NCI-H82 (cell line): ENCODE measurements around the gene OAS1.

Experiments
- DNase-seq: peaks from one replicate; lab custom pipeline; 2025; lab: John Stamatoyannopoulos, UW

Gene OAS1

GRCh38 chr12:112906712-112907414 lies at the start of gene OAS1:
Gene OAS1 (plus strand): TSS chr12:112906962. CDS start chr12:112907040, 78 bp downstream.
- no peak for DNase-seq

GRCh38 chr12:112859291-112859690 lies 47.5 kb upstream of the OAS1 start:
- DNase-seq = no peak

DNA sequence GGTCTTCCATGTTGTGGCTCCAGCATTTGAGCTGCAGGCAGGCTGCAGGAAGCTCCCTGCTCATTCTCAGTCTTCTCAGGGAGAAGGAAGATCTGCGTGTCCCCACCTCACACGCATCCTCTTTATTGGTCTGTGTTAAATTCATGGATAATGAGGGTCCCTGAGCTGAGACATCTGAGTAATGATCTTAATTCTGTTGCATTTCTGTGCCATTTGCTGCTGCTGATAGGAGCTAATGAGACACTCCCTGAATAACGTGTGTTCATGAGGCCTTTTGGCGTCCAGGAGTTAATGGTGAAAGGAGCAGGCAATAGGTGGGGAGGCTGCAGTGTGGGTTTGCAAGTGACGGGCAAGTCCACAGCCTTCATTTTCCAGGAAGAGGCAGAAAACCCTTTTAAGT lies 46.6 kb upstream of the OAS1 start:
- no peak for DNase-seq

DNA sequence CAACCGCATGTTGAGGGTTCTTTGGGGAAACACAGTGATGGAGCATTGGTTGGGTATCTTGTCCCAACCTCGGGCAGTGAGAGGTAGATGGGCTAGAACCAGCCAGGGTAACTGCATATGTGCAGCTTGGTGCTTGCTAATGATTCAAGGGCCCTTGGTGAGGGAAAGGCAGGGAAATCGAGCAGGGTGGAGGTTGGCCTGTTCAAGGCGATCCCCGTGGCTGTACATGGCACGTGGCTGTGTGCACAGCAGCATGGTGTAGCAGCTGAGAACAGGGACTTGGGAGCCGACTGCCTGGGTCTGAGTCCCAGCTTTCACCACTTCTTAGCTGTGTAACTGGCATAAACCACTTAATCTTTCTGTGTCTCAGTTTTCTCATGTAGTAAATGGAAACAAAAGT lies 45.5 kb upstream of the OAS1 start:
- DNase-seq = no peak

DNA sequence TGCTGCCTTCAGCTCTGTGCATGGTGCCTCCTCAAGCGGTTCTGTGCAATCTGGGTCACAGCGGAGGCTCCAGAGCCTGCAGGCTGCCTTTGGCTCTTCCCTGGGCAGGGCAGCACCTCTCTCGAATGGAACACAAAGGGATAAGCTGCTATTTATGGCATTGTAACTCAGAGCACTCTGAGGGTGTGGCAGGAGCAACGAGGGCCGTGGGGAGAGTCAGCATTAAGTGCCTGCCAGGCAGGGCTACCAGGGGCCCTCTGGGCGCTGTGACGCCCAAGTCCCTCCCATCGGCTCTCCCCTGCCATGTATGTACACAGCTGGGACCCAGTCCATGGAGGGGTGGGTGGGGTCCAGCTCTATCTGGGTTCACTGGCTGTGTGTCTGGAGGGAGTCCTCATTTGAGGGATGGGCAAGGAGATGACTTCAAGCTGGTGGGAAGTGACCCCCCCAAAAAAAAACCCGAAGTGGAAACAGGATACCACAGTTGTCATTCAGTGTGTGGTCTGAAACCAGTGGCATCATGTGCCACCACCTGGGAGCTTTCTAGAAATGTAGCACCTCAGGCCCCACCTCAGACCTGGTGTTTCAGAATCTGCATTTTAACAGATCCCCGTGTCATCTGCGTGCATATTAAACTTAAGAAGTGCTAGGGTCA lies 44.0 kb upstream of the OAS1 start:
- DNase-seq = no peak

GRCh38 chr12:112868459-112869041 lies 38.2 kb upstream of the OAS1 start:
- DNase-seq = no peak

DNA sequence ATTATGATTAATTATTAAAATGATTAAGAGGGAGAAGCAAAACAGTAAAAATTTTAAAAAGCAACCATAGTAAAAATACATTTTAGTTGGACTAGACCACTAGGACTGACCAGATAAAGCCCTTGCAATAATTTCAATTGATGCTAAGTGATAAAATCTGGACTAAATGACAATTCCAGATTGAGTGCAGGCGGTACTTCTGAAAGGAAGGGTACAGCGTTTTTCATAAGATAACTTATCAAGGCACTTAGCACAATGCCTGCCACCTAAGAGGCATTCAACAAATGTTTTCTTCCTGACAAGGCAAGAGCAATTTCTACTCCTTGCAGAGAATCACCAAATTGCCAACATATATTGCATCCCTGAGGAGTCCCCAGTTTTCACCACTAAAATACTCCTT lies 37.7 kb upstream of the OAS1 start:
- DNase-seq = no peak

DNA sequence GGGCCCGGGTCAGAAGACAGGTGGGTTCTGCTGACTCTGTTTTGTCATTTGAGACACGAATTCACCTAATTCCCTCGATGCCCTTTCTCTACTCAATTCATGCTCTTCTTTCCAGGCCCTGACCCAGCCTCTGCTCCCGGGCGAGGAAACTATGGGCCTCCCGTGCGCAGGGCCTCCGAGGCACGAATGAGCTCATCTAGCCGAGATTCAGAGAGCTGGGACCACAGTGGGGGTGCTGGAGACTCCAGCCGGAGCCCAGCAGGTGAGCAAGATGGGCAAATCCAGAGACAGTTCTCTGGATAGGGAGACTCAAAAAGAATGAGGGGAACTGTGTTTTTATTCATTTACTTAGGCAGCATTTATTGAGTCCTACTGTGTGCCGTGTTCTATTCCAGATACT lies 37.0 kb upstream of the OAS1 start:
- DNase-seq = no peak

GRCh38 chr12:112870267-112870980 lies 36.3 kb upstream of the OAS1 start:
- no peak for DNase-seq

- DNase-seq = no peak
Measured at GRCh38 chr12:112875608-112876007, 31.2 kb upstream of the OAS1 start.

GRCh38 chr12:112876506-112876905 lies 30.3 kb upstream of the OAS1 start:
- DNase-seq = no peak

DNA sequence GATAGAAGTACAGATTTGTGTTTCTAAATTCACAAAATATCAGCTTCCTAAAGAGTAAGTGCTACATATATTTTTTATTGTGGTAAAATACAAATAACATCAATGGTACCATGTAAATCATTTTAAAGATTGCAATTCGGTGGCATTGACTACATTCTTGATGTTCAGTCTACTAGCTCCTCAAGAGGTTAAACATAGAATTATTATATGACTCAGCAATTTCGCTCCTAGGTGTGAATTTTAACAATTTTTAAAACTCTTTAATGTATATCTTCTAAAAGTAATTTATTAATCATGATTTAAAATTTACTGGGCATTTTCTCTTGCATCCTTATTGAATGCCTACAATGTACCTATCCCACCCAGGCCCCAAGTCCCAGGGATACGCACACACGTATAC lies 29.8 kb upstream of the OAS1 start:
- DNase-seq = no peak

GRCh38 chr12:112878488-112878887 lies 28.3 kb upstream of the OAS1 start:
- DNase-seq = no peak

- DNase-seq = no peak
Measured at GRCh38 chr12:112879191-112879705, 27.5 kb upstream of the OAS1 start.

DNA sequence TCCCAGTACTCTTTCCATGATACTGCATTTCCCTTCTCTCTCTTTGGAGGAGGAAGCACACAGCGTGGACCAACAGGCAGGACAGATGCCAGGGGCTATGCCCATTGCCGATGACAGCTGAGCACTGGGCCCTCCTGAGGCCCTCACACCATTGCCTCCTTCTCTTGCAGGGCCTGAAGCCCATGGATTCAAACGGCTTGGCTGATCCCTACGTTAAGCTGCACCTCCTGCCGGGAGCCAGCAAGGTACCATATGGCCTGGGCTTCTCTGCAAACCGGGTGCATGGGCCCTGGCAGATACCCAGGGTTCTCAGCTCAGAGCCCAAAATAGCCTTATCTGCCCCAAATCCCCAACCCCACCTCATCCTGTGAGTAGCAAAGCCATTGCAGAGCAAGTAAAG lies 25.2 kb upstream of the OAS1 start:
- no peak for DNase-seq

GRCh38 chr12:112885236-112885635 lies 21.5 kb upstream of the OAS1 start:
- DNase-seq = no peak

- no peak for DNase-seq
Measured at GRCh38 chr12:112887550-112887949, 19.2 kb upstream of the OAS1 start.

DNA sequence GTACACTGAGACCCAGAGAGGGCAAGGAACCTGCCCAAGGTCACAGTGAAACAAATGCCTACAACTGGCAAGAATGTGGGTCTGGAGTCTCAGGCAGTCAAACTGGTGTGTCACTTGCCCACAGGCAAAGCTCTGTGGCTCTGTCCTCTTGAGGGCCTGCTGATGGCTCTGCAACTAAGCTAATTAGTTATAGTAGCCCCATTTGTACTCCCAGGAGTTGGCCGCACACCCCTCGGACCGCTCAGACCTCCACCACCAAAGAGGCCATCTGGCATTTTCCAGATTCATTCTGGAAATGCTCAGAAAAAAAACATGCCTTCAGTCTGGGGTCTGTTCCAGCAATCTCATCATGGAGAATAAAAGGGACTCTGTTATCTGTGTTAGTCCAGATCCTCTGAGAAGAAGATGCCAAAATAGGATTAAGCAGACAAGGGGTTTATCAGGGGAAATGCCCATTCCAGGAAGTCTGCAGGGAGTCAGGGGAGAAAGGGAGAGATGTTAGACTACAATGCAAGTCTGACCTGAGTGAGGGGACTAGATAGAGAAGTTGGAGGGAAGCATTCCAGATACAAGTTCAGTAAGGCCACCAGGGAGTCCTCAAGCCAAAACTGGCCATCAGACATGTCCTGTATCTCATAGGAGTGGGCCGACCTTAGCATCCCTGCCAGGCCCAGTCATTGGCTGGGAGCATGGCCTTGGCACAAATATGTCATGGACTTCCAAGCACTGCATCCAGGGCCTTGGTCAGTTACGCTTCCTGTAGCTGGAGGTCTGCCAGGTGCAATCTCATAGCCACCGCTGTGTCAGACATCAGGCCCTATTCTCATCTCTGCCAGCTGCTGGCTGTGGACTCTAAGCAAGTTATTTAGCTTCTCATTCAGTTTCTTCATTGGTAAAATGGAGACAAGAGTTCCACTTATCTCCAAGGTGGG lies 15.4 kb upstream of the OAS1 start:
- DNase-seq = no peak

GRCh38 chr12:112892856-112893255 lies 13.9 kb upstream of the OAS1 start:
- DNase-seq = no peak

- no peak for DNase-seq
Measured at GRCh38 chr12:112894128-112894527, 12.6 kb upstream of the OAS1 start.

- no peak for DNase-seq
Measured at GRCh38 chr12:112898380-112898779, 8.4 kb upstream of the OAS1 start.
